GM23338 (cell line): ENCODE data around the gene GLIS2. TPM values are rescaled to one million over a fixed set of nuclear protein-coding genes. Genes with fewer than 3 reads are reported as not detected.
A peak's percentile ranks its signal among the peaks of the same experiment; 100 is the strongest.

Experiments
- ATAC-seq: fragments of 200-7000 bp; cut with Tn5 transposase; 3 replicates; pipeline ENCODE4 v1.9.1; 2020
- DNase-seq: peaks from one replicate; pipeline ENCODE4 v3.0.0-alpha.2; 2015; ENCODE audit warnings: low spot score
- H2AFZ ChIP-seq: fragments of 200-600 bp; sonication (generic); 2 replicates; pipeline ENCODE4 v1.8.0; 2016; ENCODE audit warnings: antibody characterized with exemption, mild to moderate bottlenecking, moderate library complexity
- H3F3A ChIP-seq: fragments of 200-600 bp; sonication (generic); replicated peaks from 2 replicates; pipeline ENCODE4 v1.8.0; 2017; ENCODE audit warnings: antibody characterized with exemption, mixed run types, low read depth
- H3K27ac ChIP-seq: fragments of 200-600 bp; sonication (generic); 2 replicates; pipeline ENCODE4 v1.6.1; 2016; ENCODE audit warnings: low read depth
- H3K27me3 ChIP-seq: fragments of 200-600 bp; sonication (generic); 2 replicates; pipeline ENCODE4 v1.8.0; 2016; ENCODE audit warnings: mild to moderate bottlenecking, mixed run types, moderate library complexity; ENCODE audit not compliant: insufficient read depth
- H3K36me3 ChIP-seq: fragments of 200-600 bp; sonication (generic); 2 replicates; pipeline ENCODE4 v1.8.0; 2016; ENCODE audit warnings: mild to moderate bottlenecking; ENCODE audit not compliant: insufficient read depth
- H3K4me1 ChIP-seq: fragments of 200-600 bp; sonication (generic); 2 replicates; pipeline ENCODE4 v1.8.0; 2016; ENCODE audit warnings: mild to moderate bottlenecking, moderate library complexity; ENCODE audit not compliant: insufficient read depth
- H3K4me2 ChIP-seq: fragments of 200-600 bp; sonication (generic); 2 replicates; pipeline ENCODE4 v1.7.1; 2017; ENCODE audit warnings: mixed run types
- H3K4me3 ChIP-seq: fragments of 200-600 bp; sonication (generic); 2 replicates; pipeline ENCODE4 v1.6.1; 2016; ENCODE audit warnings: mixed run types
- H3K79me2 ChIP-seq: fragments of 200-600 bp; sonication (generic); replicated peaks from 2 replicates; pipeline ENCODE4 v1.8.0; 2017; ENCODE audit warnings: mild to moderate bottlenecking; ENCODE audit not compliant: insufficient read depth
- H3K9me2 ChIP-seq: fragments of 200-600 bp; sonication (generic); 2 replicates; pipeline ENCODE4 v1.8.0; 2017; ENCODE audit not compliant: insufficient read depth
- H4K20me1 ChIP-seq: fragments of 200-600 bp; sonication (generic); replicated peaks from 2 replicates; pipeline ENCODE4 v1.8.0; 2017; ENCODE audit warnings: mild to moderate bottlenecking; ENCODE audit not compliant: insufficient read depth
- H3K27ac Mint-ChIP-seq: 2 replicates; pipeline ENCODE4 v1.8.0; 2020; ENCODE audit warnings: inconsistent platforms, mild to moderate bottlenecking, moderate library complexity, mixed read lengths
- H3K27me3 Mint-ChIP-seq: 3 replicates; pipeline ENCODE4 v1.8.0; 2022; ENCODE audit warnings: low read depth, mild to moderate bottlenecking, moderate library complexity, mixed read lengths, inconsistent platforms; ENCODE audit not compliant: insufficient read depth, poor library complexity
- H3K36me3 Mint-ChIP-seq: 3 replicates; pipeline ENCODE4 v1.8.0; 2021; ENCODE audit warnings: low read depth, mild to moderate bottlenecking, inconsistent platforms, moderate library complexity, mixed read lengths
- H3K4me1 Mint-ChIP-seq: 3 replicates; pipeline ENCODE4 v1.8.0; 2020; ENCODE audit warnings: mild to moderate bottlenecking, inconsistent platforms, mixed read lengths
- H3K4me3 Mint-ChIP-seq: 3 replicates; pipeline ENCODE4 v1.8.0; 2021; ENCODE audit warnings: moderate library complexity, mild to moderate bottlenecking, inconsistent platforms, mixed read lengths
- H3K9me3 Mint-ChIP-seq: 3 replicates; pipeline ENCODE4 v1.8.0; 2020; ENCODE audit warnings: moderate library complexity, mild to moderate bottlenecking, inconsistent platforms, mixed read lengths
- CREB1 ChIP-seq: fragments of 250-450 bp; sonication (Bioruptor Pico); IDR thresholded peaks from 2 replicates; pipeline ENCODE4 v1.5.0; 2020; ENCODE audit warnings: low read depth, mild to moderate bottlenecking, moderate library complexity
- ETS1 ChIP-seq: IDR thresholded peaks from 2 replicates; pipeline ENCODE4 v1.6.1; 2016; ENCODE audit warnings: antibody characterized with exemption
- EZH2 ChIP-seq: fragments of 200-600 bp; sonication (generic); IDR thresholded peaks from one replicate; pipeline ENCODE4 v1.8.0; 2017; ENCODE audit warnings: antibody characterized with exemption, mild to moderate bottlenecking, low read depth; ENCODE audit not compliant: unreplicated experiment
- EZH2phosphoT487 ChIP-seq: fragments of 200-600 bp; sonication (generic); IDR thresholded peaks from one replicate; pipeline ENCODE4 v1.8.1; 2018; ENCODE audit warnings: antibody characterized with exemption; ENCODE audit not compliant: unreplicated experiment
- JUNB ChIP-seq: IDR thresholded peaks from one replicate; pipeline ENCODE4 v1.6.1; 2016; ENCODE audit warnings: antibody characterized with exemption; ENCODE audit not compliant: unreplicated experiment
- NANOG ChIP-seq: IDR thresholded peaks from 2 replicates; pipeline ENCODE4 v1.6.1; 2016; ENCODE audit warnings: antibody characterized with exemption, borderline replicate concordance
- POLR2AphosphoS5 ChIP-seq: IDR thresholded peaks from 2 replicates; pipeline ENCODE4 v1.6.1; 2016; ENCODE audit warnings: antibody characterized with exemption, low read depth
- REST ChIP-seq: IDR thresholded peaks from one replicate; pipeline ENCODE4 v1.6.1; 2018; ENCODE audit warnings: antibody characterized with exemption; ENCODE audit not compliant: unreplicated experiment
- STAT1 ChIP-seq: IDR thresholded peaks from one replicate; pipeline ENCODE4 v1.6.1; 2016; ENCODE audit warnings: antibody characterized with exemption; ENCODE audit not compliant: unreplicated experiment
- ZNF114 ChIP-seq: fragments of 250-450 bp; sonication (Bioruptor Pico); IDR thresholded peaks from 2 replicates; pipeline ENCODE4 v1.5.0; 2020; ENCODE audit warnings: mild to moderate bottlenecking, moderate library complexity
- ZNF331 ChIP-seq: fragments of 250-450 bp; sonication (Bioruptor Pico); IDR thresholded peaks from 2 replicates; pipeline ENCODE4 v1.5.0; 2020; ENCODE audit warnings: low read depth, mild to moderate bottlenecking, moderate library complexity
- ZNF462 ChIP-seq: fragments of 250-450 bp; sonication (Bioruptor Pico); IDR thresholded peaks from 2 replicates; pipeline ENCODE4 v1.5.0; 2020; ENCODE audit warnings: mild to moderate bottlenecking, moderate library complexity
- polyA plus RNA-seq: library from polyadenylated mRNA; unstranded; fragments of >200 nt; fragmentation: Nextera tagmentation; extraction: Ambion mirVana; gene quantifications from 2 replicates; pipeline ENCODE4 v1.2.1, GENCODE V29; 2016
- total RNA-seq: library from RNA; depleted of rRNA; stranded (reverse); fragments of >200 nt; shearing (Covaris generic); gene quantifications from 2 replicates; pipeline ENCODE4 v1.2.3, GENCODE V29; 2014
- TF ChIP-seq, protein P1 (sequence below), 2 experiments: fragments of 200-600 bp in 1 of 2; sonication (generic) in 1 of 2; conservative IDR thresholded peaks; 2 replicates each; pipeline versions ENCODE4 v1.5.1 to v1.6.1; 2016 to 2017; ENCODE audit warnings: antibody characterized with exemption in 2 of 2, low read depth in 2 of 2, mild to moderate bottlenecking in 2 of 2, moderate library complexity in 1 of 2

The GLIS2 gene
- total and polyA plus RNA-seq, 2 experiments from 2014 or later: 8.2 to 10.2 TPM

DNA sequence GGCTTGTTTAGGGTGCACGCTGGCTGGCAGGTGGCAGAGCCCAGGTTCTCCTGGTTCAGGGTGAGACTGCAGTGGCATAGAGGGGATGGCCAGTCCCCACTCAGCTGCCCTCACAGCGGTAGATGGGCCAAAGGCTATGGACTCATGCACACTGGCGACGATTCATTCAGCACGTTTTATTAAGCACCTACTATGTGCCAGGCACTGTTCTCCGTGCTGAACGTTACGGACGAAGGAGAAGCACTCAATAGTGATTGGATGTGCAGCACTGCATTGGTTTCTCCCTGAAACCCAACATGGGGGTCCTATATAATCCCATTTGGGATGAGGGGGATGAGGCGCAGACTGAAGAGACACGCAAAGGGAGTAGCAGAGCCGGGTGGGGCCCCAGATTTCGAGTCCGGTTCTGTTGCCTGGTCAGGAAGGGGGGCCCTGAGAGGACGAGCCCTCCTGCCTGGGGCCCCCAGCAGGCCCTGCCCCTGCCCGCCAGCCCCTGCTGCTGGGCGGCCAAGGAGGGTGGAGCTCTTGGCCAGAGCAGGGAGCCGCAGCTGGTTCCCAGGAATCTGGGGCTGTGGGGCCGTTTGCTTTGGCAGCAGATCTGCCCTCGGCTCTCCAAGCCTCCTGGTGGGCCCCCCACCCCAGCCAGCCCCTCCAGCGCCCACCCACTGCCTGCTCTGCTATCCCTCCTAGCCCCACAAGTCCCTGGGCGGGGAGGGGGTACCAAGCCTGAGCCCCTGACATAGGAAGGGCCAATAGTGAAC is 8.8 kb downstream of the GLIS2 start:
- 0 out of 2 replicates have a peak overlapping the region, but pooled peaks have one; percentile 80 for H3K27ac ChIP-seq
- H3K27ac Mint-ChIP-seq: peak overlapping the region; percentile 34; the same call in 1 of the 2 replicates

More for the DNA sequence above, 8.8 kb downstream of the GLIS2 start:
- Mint-ChIP-seq H3K4me1 (peaks cover 19% of the 10 kb centered on the region), H3K27me3 (peaks cover 7% of the 10 kb centered on the region), H3K36me3 (no peaks in the 10 kb centered on the region), H3K4me3 (peak overlapping the region; percentile 15; the same call in 1 of the 3 replicates), H3K9me3 (no peaks in the 10 kb centered on the region)
- H3K4me1 ChIP-seq: peaks cover 28% of the 10 kb centered on the region
- DNase-seq (no peak), ATAC-seq (no peak)
- peaks cover 13% of the 10 kb centered on the region; the same call in 1 of the 2 replicates for H3F3A ChIP-seq
- H3K9me2 ChIP-seq: no peaks in the 10 kb centered on the region
- peaks cover 72% of the 10 kb centered on the region for H3K79me2 ChIP-seq
- H3K4me3 ChIP-seq: no peak overlapping the region
- no peak overlapping the region for H2AFZ ChIP-seq
- no peaks in the 10 kb centered on the region; the same call in 1 of the 2 replicates for H4K20me1 ChIP-seq
- H3K4me2 ChIP-seq: peak overlapping the region; percentile 73
- H3K27me3 ChIP-seq: no peaks in the 10 kb centered on the region
- TF ChIP-seq EZH2 (no peak), ZNF462 (CRISPR knock-in tag) (no peak), JUNB (no peak), CREB1 (CRISPR knock-in tag) (no peak), ETS1 (no peak), ZNF331 (CRISPR knock-in tag) (no peak), ZNF114 (no peak), STAT1 (no peak), REST (no peak), NANOG (no peak), POLR2AphosphoS5 (no peak), EZH2phosphoT487 (no peak)
- TF ChIP-seq, protein P1, sequence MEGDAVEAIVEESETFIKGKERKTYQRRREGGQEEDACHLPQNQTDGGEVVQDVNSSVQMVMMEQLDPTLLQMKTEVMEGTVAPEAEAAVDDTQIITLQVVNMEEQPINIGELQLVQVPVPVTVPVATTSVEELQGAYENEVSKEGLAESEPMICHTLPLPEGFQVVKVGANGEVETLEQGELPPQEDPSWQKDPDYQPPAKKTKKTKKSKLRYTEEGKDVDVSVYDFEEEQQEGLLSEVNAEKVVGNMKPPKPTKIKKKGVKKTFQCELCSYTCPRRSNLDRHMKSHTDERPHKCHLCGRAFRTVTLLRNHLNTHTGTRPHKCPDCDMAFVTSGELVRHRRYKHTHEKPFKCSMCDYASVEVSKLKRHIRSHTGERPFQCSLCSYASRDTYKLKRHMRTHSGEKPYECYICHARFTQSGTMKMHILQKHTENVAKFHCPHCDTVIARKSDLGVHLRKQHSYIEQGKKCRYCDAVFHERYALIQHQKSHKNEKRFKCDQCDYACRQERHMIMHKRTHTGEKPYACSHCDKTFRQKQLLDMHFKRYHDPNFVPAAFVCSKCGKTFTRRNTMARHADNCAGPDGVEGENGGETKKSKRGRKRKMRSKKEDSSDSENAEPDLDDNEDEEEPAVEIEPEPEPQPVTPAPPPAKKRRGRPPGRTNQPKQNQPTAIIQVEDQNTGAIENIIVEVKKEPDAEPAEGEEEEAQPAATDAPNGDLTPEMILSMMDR (conservative IDR thresholded peaks at IDR 0.05; ENCODE audit: low read depth in 2 of 2): no peak
- H3K36me3 ChIP-seq: no peaks in the 10 kb centered on the region
